Spleen (tissue), 11 donors: ENCODE measurements around the gene HOXB2. TPM values are rescaled to one million over a fixed set of nuclear protein-coding genes. Genes with fewer than 3 reads are reported as not detected.
"Not testable (repeated sequence)": the region's sequence is repeated elsewhere in the genome, so short reads cannot be mapped to it uniquely, and the experiment has no call there.

Experiments used
- DNase-seq: peaks from one replicate; pipeline ENCODE4 v3.0.0-alpha.2; 2020
- H3K27ac ChIP-seq, 8 donors: fragments of 200-600 bp; sonication (generic) in 7 of 8; 1 replicate in 4 of 8; 2 replicates in 4 of 8; pipeline versions ENCODE4 v1.5.0 to v1.8.0; 2016 to 2021; ENCODE audit warnings: inconsistent platforms in 4 of 8, mild to moderate bottlenecking in 4 of 8, moderate library complexity in 1 of 8
- H3K27me3 ChIP-seq, 7 donors: fragments of 200-600 bp; sonication (generic) in 6 of 7; replicated peaks in 1 of 7; 1 replicate in 4 of 7; 2 replicates in 3 of 7; pipeline versions ENCODE4 v1.5.0 to v1.8.0; 2016 to 2021; ENCODE audit warnings: inconsistent platforms in 3 of 7, mild to moderate bottlenecking in 1 of 7
- H3K36me3 ChIP-seq, 6 donors: fragments of 200-600 bp; sonication (generic) in 5 of 6; 1 replicate in 4 of 6; 2 replicates in 2 of 6; pipeline versions ENCODE4 v1.5.0 to v1.8.0; 2016 to 2021; ENCODE audit warnings: inconsistent platforms in 2 of 6
- H3K4me1 ChIP-seq, 6 donors: fragments of 200-600 bp; sonication (generic) in 5 of 6; 1 replicate in 3 of 6; 2 replicates in 3 of 6; pipeline versions ENCODE4 v1.5.0 to v1.8.0; 2016 to 2021; ENCODE audit warnings: inconsistent platforms in 3 of 6
- H3K4me3 ChIP-seq, 8 donors: fragments of 200-600 bp; sonication (generic) in 7 of 8; 1 replicate in 4 of 8; 2 replicates in 4 of 8; pipeline versions ENCODE4 v1.5.0 to v1.8.0; 2016 to 2021; ENCODE audit warnings: inconsistent platforms in 4 of 8, mild to moderate bottlenecking in 4 of 8, moderate library complexity in 2 of 8
- H3K9me3 ChIP-seq, 8 donors: fragments of 200-600 bp; sonication (generic) in 7 of 8; 1 replicate in 4 of 8; 2 replicates in 4 of 8; pipeline versions ENCODE4 v1.5.0 to v1.8.0; 2016 to 2021; ENCODE audit warnings: inconsistent platforms in 4 of 8
- CTCF ChIP-seq, 11 experiments: fragments of 200-600 bp in 7 of 11; fragments of 450-650 bp in 4 of 11; sonication (generic) in 4 of 11; IDR thresholded peaks in 8 of 11; conservative IDR thresholded peaks in 3 of 11; 1 replicate in 7 of 11; 2 replicates in 4 of 11; pipeline versions ENCODE4 v1.4.0 to v1.8.0; 2016 to 2021; ENCODE audit warnings: antibody characterized with exemption in 11 of 11, inconsistent platforms in 4 of 11, mild to moderate bottlenecking in 1 of 11
- POLR2A ChIP-seq, 3 donors: fragments of 450-650 bp; IDR thresholded peaks; one replicate each; pipeline ENCODE4 v1.5.1; 2017; ENCODE audit warnings: antibody characterized with exemption in 3 of 3, mild to moderate bottlenecking in 1 of 3
- POLR2AphosphoS5 ChIP-seq, 3 donors: sonication (generic); formaldehyde crosslinking; IDR thresholded peaks; one replicate each; pipeline ENCODE4 v1.5.1; 2017; ENCODE audit warnings: antibody characterized with exemption in 3 of 3
- whole genome bisulfite sequencing, 5 donors: extraction: QIAGEN DNeasy Blood & Tissue Kit in 3 of 5; methylation state at CpG; one replicate each; pipeline versions ENCODE4 v1.1.5 to v1.1.7; 2013 to 2018; 5-methylcytosine and 5-hydroxymethylcytosine counted together
- intact Hi-C: fragments of 100-400 bp; cut with DNase I; formaldehyde crosslinking; loops from one replicate; pipeline ENCODE4 v1.15.0; 2023; ENCODE audit warnings: low total_unique reads
- polyA plus RNA-seq, 3 donors: library from polyadenylated mRNA; stranded (reverse); fragments of 200-250 nt; gene quantifications; one replicate each; pipeline ENCODE4 v1.2.1, GENCODE V29; 2013
- total RNA-seq, 7 donors: library from RNA; depleted of rRNA in 3 of 7; stranded (reverse); fragments of >200 nt in 3 of 7; fragmentation: NEBNext Ultra II Directional in 4 of 7; extraction: Animal tissue kit (Norgen Biotek cat#: 25700) in 4 of 7; gene quantifications; one replicate each; pipeline versions ENCODE4 v1.1.0 to v1.2.1, GENCODE V29; 2016 to 2021
- donor health status: healthy with polysubstance abuse.
- donor health status: DM: no; HTN: no; CAD: no; lungs with moderate emphysema.
- donor health status: DM: no; HTN: no; CAD: no.
- donor health status: Bipolar disorder and iron deficiency.
- donor health status: healthy.
- donor health status: DM: no; HTN: no; CAD: no.
- donor health status: DM: yes; HTN: yes; CAD: no.

The HOXB2 gene
- total and polyA plus RNA-seq, 10 donors = 5.9 to 21.9 (median 8.8) TPM

GRCh38 chr17:48510381-48510760, 34.5 kb downstream of the HOXB2 start:
- intact Hi-C loops = no loop called here
- no peak for TF ChIP-seq POLR2A (IDR thresholded peaks at IDR 0.05)
- TF ChIP-seq CTCF (IDR thresholded peaks at IDR 0.05 in 8 of 11, conservative IDR thresholded peaks at IDR 0.05 in 3 of 11) = no peak
- no peak for DNase-seq
- no peaks in the 10 kb centered on the region for H3K36me3 ChIP-seq
- 74 to 95% (median 88%) methylated on average over 2 of the region's 2 CpGs for WGBS, 5 donors
- H3K27ac ChIP-seq = no peak overlapping the region
- no peak overlapping the region for H3K4me3 ChIP-seq
- peaks cover 0 to 54% (median 0%) of the 10 kb centered on the region in 7 donors for H3K27me3 ChIP-seq
- H3K9me3 ChIP-seq = no peaks in the 10 kb centered on the region
- H3K4me1 ChIP-seq = peaks cover 0 to 19% (median 5%) of the 10 kb centered on the region in 6 donors

- H3K36me3 ChIP-seq, DNase-seq, H3K27ac ChIP-seq, intact Hi-C loops, H3K9me3 ChIP-seq, H3K4me3 ChIP-seq: not testable (repeated sequence)
- Histone ChIP-seq H3K4me1 (peaks cover 0 to 19% (median 5%) of the 10 kb centered on the region in 6 donors), H3K27me3 (peaks cover 0 to 50% (median 0%) of the 10 kb centered on the region in 7 donors)
- 91 to 98% (median 97%) methylated on average over 7 of the region's 7 CpGs for WGBS, 5 donors
These were observed 35.2 kb downstream of the HOXB2 start for GRCh38 chr17:48509708-48510107.

DNA sequence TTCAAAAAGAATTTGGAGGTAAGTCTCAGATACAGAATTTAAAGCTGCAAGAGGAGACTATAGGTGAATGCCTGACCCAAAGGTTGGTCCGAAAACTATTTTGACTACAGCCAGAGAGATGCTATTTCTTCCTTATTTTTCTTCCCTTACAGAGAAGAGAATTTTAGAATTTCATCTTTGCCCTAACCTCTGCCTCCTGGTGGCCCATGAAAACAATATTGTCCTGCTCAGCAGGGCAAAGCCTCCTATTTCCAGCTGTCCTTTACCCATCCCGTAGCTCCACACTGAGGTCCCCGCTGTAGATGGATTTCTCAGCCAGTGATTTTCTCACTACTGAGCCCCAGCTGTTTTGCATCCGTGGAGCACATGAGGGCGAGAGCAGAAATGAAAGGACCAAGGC, 38.7 kb downstream of the HOXB2 start:
- H3K9me3 ChIP-seq = no peaks in the 10 kb centered on the region
- peaks cover 0 to 37% (median 0%) of the 10 kb centered on the region in 7 donors for H3K27me3 ChIP-seq
- H3K36me3 ChIP-seq = no peaks in the 10 kb centered on the region
- H3K4me3 ChIP-seq = no peak overlapping the region
- peaks cover 0 to 8% (median 5%) of the 10 kb centered on the region in 6 donors for H3K4me1 ChIP-seq
- 77 to 87% (median 85%) methylated on average over 5 of the region's 5 CpGs for WGBS, 5 donors
- intact Hi-C loops = no loop called here
- no peak for DNase-seq
- H3K27ac ChIP-seq = no peak overlapping the region
- TF ChIP-seq POLR2AphosphoS5 (IDR thresholded peaks at IDR 0.05) (no peak), CTCF (IDR thresholded peaks at IDR 0.05 in 8 of 11, conservative IDR thresholded peaks at IDR 0.05 in 3 of 11) (no peak), POLR2A (IDR thresholded peaks at IDR 0.05) (no peak)

DNA sequence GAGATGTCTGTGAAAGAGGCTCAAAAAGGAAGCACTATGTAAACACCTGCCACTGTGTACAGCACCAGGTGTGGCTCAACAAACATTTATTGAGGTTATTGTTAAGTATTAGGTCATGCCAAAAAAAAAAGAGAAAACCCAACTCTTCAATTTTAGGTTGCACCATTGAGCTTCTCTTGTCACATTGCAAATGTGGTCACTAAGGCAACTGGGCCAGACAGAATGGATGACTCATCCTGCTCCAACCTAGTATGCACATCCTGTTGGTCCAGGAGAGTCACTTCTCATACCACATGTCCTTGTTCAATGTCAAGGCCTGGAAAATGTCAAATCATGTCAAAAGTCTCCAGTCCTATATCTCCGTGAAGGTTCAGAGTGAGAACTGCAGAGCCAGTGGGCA, 39.1 kb downstream of the HOXB2 start:
- no peak for DNase-seq
- Histone ChIP-seq H3K4me1 (peaks cover 0 to 8% (median 5%) of the 10 kb centered on the region in 6 donors), H3K27ac (no peak overlapping the region), H3K9me3 (no peaks in the 10 kb centered on the region), H3K27me3 (peaks cover 0 to 37% (median 0%) of the 10 kb centered on the region in 7 donors), H3K36me3 (no peaks in the 10 kb centered on the region), H3K4me3 (no peak overlapping the region)
- TF ChIP-seq POLR2A (IDR thresholded peaks at IDR 0.05) (no peak), CTCF (IDR thresholded peaks at IDR 0.05 in 8 of 11, conservative IDR thresholded peaks at IDR 0.05 in 3 of 11) (no peak), POLR2AphosphoS5 (IDR thresholded peaks at IDR 0.05) (peak in 1 of 3 donors; percentile 20)
- intact Hi-C loops = no loop called here
- 22 to 50% (median 35%) methylated on average over 1 of the region's 1 CpG for WGBS, 5 donors

DNA sequence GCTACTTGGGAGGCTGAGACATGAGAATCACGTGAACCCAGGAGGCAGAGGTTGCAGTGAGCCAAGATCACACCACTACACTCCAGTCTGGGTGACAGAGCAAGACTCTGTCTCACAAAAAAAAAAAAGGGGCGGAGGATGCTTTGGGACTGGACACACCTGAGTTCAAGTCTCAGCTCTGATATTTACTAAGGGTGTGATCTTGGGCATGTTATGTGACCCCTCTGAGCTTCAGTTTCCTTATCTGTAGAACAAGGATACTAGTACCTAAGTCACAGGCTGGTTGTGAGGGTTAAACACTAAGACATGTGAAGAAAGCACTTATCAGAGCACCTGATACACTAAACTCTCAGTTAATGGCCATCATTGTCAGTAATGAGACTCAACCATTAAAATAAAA, 40.0 kb downstream of the HOXB2 start:
- WGBS, 5 donors = 94 to 100% (median 99%) methylated on average over 2 of the region's 2 CpGs

More for the DNA sequence above, 40.0 kb downstream of the HOXB2 start:
- Histone ChIP-seq H3K4me3 (no peak overlapping the region), H3K9me3 (no peaks in the 10 kb centered on the region), H3K4me1 (peaks cover 0 to 8% (median 5%) of the 10 kb centered on the region in 6 donors), H3K36me3 (no peaks in the 10 kb centered on the region), H3K27ac (no peak overlapping the region), H3K27me3 (peaks cover 0 to 37% (median 0%) of the 10 kb centered on the region in 7 donors)
- intact Hi-C loops = no loop called here
- TF ChIP-seq CTCF (IDR thresholded peaks at IDR 0.05 in 8 of 11, conservative IDR thresholded peaks at IDR 0.05 in 3 of 11) = no peak
- no peak for TF ChIP-seq POLR2A (IDR thresholded peaks at IDR 0.05)
- no peak for TF ChIP-seq POLR2AphosphoS5 (IDR thresholded peaks at IDR 0.05)
- DNase-seq = no peak
